ENCODE data around the gene MGAT1.
"Not testable (repeated sequence)": the region's sequence is repeated elsewhere in the genome, so short reads cannot be mapped to it uniquely, and the experiment has no call there.

The MGAT1 gene

DNA sequence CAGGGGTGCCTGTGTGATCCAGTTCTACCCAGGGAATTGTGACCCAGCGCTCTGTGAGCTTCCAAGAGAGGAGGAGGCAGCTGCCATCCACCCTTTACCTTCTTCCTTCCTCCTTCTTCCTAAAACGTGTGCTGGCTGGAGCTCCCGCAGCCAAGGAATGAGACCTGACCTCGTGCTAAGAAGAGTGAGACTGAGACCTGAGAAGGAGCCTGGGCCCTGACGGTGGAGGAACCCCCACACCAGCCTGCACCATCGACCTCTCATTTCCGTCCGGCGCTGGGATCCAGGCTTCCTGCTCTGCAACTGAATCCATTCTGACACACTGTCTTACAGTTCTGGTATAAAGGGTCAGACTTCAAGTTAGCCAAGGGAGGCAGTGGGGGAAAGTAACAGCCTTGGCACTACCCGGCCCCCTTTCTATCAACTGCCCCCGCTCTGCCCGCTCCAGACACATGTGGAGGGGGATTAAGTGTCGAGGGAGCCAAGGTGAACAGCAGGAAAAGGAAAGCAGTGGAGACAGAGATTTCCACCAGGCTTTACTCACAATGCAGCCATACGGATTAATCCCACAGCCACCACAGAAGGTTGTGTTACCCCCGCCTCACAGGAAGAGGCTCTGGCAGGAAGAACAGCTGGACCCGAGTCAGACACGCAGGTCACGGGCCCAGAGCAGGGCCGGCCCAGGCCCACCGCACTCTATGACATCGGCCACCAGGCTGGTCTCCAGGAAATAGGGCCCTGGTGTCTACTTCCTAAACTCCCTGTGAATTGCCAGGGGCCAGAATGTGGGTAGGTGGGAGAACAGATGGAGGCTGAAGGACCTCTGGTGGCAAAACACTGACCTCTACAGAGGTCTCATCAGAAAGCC, 15.8 kb downstream of the MGAT1 start:
- no peak for DNase-seq (ENCODE audit: low read depth in 2 of 2)

DNA sequence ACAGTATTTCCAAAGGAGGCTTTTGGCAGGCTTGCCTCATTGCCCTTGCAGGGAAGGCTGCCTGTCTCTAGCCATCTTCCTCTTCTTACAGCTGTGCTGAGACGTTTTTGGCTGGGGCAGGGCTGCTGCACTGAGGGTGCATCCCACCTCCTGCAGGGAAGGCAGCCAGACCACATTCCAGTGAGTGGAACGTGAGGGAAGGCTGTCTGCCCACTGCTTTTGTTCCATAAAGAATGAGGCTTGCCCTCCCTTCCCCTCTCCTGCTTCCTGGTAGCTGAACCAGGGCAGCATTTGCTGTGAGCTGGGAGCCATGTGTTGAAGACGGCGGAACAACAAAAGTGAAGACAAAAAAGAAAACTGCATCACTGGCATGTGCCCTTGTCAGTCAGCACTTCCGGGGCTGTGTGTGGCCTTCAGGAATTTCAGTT, 16.8 kb downstream of the MGAT1 start:
- no peak for DNase-seq (ENCODE audit: low read depth in 2 of 2)

GRCh38 chr5:180785121-180785781, 17.4 kb downstream of the MGAT1 start:
- DNase-seq (ENCODE audit: low read depth in 2 of 2), result no peak

GRCh38 chr5:180784497-180785097, 18.0 kb downstream of the MGAT1 start:
- peak in 1 of 2 donors; percentile 57 for DNase-seq (ENCODE audit: low read depth in 2 of 2)

- DNase-seq (ENCODE audit: low read depth in 2 of 2), result no peak
These were observed 19.1 kb downstream of the MGAT1 start for GRCh38 chr5:180783340-180784052.

- DNase-seq (ENCODE audit: low read depth in 2 of 2), result no peak
These were observed 19.9 kb downstream of the MGAT1 start for GRCh38 chr5:180782748-180783147.

DNA sequence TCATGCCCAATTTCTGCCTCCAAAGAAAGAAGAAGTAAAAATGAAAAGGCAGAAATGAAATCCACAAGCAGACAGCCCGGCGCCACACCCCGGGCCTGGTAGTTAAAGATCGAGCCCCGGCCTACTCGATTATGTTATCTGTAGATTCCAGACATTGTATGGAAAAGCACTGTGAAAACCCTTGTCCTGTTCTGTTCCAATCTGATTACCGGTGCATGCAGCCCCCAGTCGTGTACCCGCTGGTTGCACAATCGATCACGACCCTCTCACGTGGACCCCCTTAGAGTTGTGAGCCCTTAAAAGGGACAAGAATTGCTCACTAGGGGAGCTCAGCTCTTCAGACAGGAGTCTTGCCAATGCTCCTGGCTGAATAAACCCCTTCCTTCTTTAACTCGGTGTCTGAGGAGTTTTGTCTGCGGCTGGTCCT, 20.7 kb downstream of the MGAT1 start:
- not testable (repeated sequence) for DNase-seq (ENCODE audit: low read depth in 2 of 2)

DNA sequence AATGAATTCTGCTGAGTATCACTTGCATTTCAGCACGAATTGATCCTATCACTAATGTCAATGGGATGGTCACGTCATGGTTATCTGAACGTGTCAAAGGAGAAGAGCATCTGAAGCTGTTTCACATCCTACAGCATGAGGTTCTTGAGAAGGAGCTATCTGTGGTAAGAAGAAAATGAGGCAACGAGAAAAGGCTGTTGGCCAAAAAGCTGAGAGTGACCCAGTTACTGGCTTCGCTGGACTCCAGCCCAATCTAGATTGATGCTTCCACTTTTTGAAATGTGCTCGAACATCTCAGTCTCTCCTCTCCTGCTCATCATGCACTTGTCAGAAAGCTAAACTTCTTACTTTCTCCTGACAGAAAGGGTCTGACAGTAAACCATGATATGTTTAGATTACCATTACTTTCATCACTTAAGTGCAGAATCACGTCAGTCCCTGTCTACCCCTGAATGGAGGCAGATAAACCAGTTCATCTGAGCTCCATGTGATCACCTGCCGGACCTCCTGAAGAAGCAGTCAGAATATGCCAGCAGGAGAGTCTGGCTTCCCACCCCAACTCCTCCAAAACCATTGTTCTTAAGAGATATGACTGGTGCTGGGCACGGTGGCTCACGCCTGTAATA, 22.5 kb downstream of the MGAT1 start:
- DNase-seq (ENCODE audit: low read depth in 2 of 2), result no peak

DNA sequence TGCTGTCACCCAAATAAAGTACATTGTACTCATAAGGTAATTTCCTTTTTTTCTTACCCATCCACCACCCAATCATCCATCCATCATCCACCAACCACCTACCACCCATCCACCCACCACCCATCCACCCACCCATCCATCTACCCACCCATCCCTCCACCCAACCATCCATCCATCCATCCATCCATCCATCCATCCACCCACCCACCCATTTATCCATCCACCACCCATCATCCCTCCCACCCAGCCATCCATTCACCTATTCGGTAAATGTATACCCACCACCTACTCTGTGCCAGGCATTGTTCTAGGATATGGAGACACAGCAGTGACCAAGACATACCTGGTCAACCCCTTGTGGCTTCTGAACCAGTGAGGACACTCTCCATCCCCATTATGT, 25.1 kb downstream of the MGAT1 start:
- DNase-seq (ENCODE audit: low read depth in 2 of 2), result no peak

DNA sequence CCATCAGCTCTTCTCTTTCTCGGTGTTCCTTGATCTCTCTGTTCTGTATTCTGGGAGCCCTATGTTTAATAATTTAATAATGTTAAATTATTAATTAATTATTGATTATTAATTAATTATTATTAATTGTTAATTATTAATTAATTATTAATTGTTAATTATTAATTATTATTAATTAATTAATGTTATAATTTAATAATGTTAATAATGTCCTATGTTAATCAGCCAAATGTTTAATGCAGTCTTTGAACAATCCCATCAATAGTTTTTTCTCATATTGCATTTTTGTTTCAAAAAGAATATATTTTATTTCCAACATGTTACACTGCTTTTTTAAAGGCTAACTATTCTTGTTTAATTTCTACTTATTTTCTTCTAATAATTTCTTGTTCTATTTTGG, 26.2 kb downstream of the MGAT1 start:
- no peak for DNase-seq (ENCODE audit: low read depth in 2 of 2)

DNA sequence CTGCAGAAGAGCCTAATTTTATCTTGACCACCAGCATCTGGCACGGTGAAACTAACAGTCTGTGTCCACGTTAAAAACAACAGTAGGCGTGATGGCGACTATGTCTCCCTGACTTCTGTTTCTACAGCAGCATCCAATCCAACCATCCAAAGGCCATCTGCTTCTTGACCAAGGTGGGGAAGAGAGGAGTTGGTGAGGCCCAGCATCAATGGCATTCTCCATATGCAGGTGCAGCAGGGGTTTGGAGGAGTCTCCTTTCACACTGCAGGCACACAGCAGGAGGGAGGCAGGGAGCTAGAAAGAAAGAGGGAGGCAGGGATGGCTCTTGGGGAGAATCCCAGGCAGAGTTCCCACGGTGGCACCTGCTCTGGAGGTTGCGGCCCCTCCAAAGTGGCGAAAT, 27.0 kb downstream of the MGAT1 start:
- DNase-seq (ENCODE audit: low read depth in 2 of 2), result no peak

GRCh38 chr5:180771839-180772238, 30.8 kb downstream of the MGAT1 start:
- no peak for DNase-seq (ENCODE audit: low read depth in 2 of 2)

GRCh38 chr5:180769821-180770220, 32.8 kb downstream of the MGAT1 start:
- DNase-seq (ENCODE audit: low read depth in 2 of 2), result no peak

DNA sequence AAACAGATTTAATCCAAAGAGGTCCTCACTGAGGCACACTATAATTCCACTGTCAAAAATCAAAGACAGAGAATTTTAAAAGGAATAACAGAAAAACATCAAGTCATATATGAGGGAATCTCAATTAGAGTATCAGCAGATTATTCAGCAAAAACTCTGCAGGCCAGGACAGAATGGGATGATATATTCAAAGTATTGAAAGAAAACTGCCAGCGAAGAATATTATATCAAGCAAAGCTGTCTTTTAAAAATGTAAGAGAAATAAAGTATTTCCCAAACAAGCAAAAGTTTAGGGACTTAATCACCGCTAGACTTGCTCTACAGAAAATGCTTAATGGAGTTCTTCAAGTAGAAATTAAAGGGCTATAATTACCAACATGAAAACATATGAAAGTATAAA, 47.0 kb downstream of the MGAT1 start:
- DNase-seq (ENCODE audit: low read depth in 2 of 2), result no peak

GRCh38 chr5:180744253-180744652, 58.4 kb downstream of the MGAT1 start:
- DNase-seq (ENCODE audit: low read depth in 2 of 2), result no peak

- DNase-seq (ENCODE audit: low read depth in 2 of 2), result no peak
These were observed 59.9 kb downstream of the MGAT1 start for GRCh38 chr5:180742727-180743126.

GRCh38 chr5:180740953-180741352, 61.7 kb downstream of the MGAT1 start:
- not testable (repeated sequence) for DNase-seq (ENCODE audit: low read depth in 2 of 2)

GRCh38 chr5:180739958-180740357, 62.6 kb downstream of the MGAT1 start, which contains the start of gene OR2Y1:
TSS of gene OR2Y1 (minus strand) at chr5:180740058. CDS start at chr5:180740058, 0 bp downstream.
- DNase-seq (ENCODE audit: low read depth in 2 of 2), result no peak

DNA sequence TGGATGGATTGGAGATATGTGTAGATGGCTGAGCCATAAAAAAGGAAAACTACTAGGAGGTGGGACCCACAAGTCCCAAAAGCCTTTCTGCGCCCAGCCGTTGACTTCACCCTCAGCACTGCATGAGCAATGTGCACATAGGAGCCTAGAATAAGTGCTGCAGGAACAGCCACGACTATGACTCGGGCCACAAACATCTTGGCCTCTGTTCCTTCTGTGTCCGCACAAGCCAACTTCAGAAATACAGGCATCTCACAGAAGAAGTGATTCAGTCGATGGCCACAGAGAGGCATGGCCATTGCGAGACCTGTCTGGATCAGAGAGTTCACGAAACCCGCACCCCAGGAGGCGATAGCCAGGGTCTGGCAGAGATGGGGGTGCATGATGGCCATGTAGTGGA, 63.3 kb downstream of the MGAT1 start:
- DNase-seq (ENCODE audit: low read depth in 2 of 2), result no peak

GRCh38 chr5:180736536-180736935, 66.1 kb downstream of the MGAT1 start:
- no peak for DNase-seq (ENCODE audit: low read depth in 2 of 2)

Data from stimulated activated CD8-positive, alpha-beta memory T cell treated with anti-CD3 and anti-CD28 coated beads, Interleukin-7, amount 100 ng/mL, for 1 hour (primary cell).